Measurements from ENCODE around the gene PSMG4. TPM values are rescaled to one million over a fixed set of nuclear protein-coding genes. Genes with fewer than 3 reads are reported as not detected.

PSMG4 gene
- total RNA-seq, 2 donors from 2014 or later: 21.8 to 29.1 TPM

- Mint-ChIP-seq H3K9me3 (no peaks in the 10 kb centered on the region), H3K27ac (no peak overlapping the region), H3K36me3 (ENCODE audit: insufficient read depth in 2 of 2) (no peaks in the 10 kb centered on the region), H3K27me3 (ENCODE audit: low read depth) (peaks cover 65% of the 10 kb centered on the region), H3K4me3 (no peak overlapping the region), H3K4me1 (ENCODE audit: low read depth) (peaks cover 7% of the 10 kb centered on the region)
- no peak for DNase-seq
- ATAC-seq (replicated peaks in 1 of 2): no peak
These were observed 11.2 kb upstream of the PSMG4 start for GRCh38 chr6:3247255-3248146.

GRCh38 chr6:3249821-3250220 lies 8.9 kb upstream of the PSMG4 start:
- DNase-seq (no peak), ATAC-seq (replicated peaks in 1 of 2) (no peak)
- peaks cover 7% of the 10 kb centered on the region for H3K4me1 Mint-ChIP-seq (ENCODE audit: low read depth)
- H3K27me3 Mint-ChIP-seq (ENCODE audit: low read depth): peaks cover 49% of the 10 kb centered on the region
- H3K4me3 Mint-ChIP-seq: no peak overlapping the region
- H3K27ac Mint-ChIP-seq: no peak overlapping the region
- H3K36me3 Mint-ChIP-seq (ENCODE audit: insufficient read depth in 2 of 2): peaks cover 0 to 2% of the 10 kb centered on the region in 2 donors
- peaks cover 0 to 3% of the 10 kb centered on the region in 2 donors for H3K9me3 Mint-ChIP-seq

GRCh38 chr6:3250231-3250675 lies 8.5 kb upstream of the PSMG4 start:
- Mint-ChIP-seq H3K36me3 (ENCODE audit: insufficient read depth in 2 of 2) (peaks cover 0 to 2% of the 10 kb centered on the region in 2 donors), H3K9me3 (peaks cover 0 to 3% of the 10 kb centered on the region in 2 donors), H3K27me3 (ENCODE audit: low read depth) (peaks cover 49% of the 10 kb centered on the region), H3K4me3 (no peak overlapping the region), H3K27ac (no peak overlapping the region), H3K4me1 (ENCODE audit: low read depth) (peaks cover 7% of the 10 kb centered on the region)
- ATAC-seq (replicated peaks in 1 of 2) (no peak), DNase-seq (no peak)

- peak; percentile 85 to 88 for ATAC-seq (replicated peaks in 1 of 2)
- Mint-ChIP-seq H3K27ac (no peak overlapping the region), H3K4me3 (peak overlapping the region; percentile 60 to 64), H3K4me1 (ENCODE audit: low read depth) (peaks cover 7% of the 10 kb centered on the region), H3K36me3 (ENCODE audit: insufficient read depth in 2 of 2) (peaks cover 0 to 2% of the 10 kb centered on the region in 2 donors), H3K27me3 (ENCODE audit: low read depth) (peaks cover 43% of the 10 kb centered on the region), H3K9me3 (peaks cover 0 to 3% of the 10 kb centered on the region in 2 donors)
- peak; percentile 84 to 85 for DNase-seq
These were observed 7.1 kb upstream of the PSMG4 start for GRCh38 chr6:3251462-3252314.

- peaks cover 43% of the 10 kb centered on the region for H3K27me3 Mint-ChIP-seq (ENCODE audit: low read depth)
- H3K36me3 Mint-ChIP-seq (ENCODE audit: insufficient read depth in 2 of 2): peaks cover 0 to 2% of the 10 kb centered on the region in 2 donors
- no peak overlapping the region for H3K4me3 Mint-ChIP-seq
- no peak overlapping the region for H3K27ac Mint-ChIP-seq
- H3K9me3 Mint-ChIP-seq: peaks cover 0 to 3% of the 10 kb centered on the region in 2 donors
- ATAC-seq (replicated peaks in 1 of 2): no peak
- H3K4me1 Mint-ChIP-seq (ENCODE audit: low read depth): peaks cover 7% of the 10 kb centered on the region
- DNase-seq: no peak
These were observed 6.4 kb upstream of the PSMG4 start for GRCh38 chr6:3252369-3252768.

GRCh38 chr6:3252861-3253596 lies 5.7 kb upstream of the PSMG4 start:
- Mint-ChIP-seq H3K4me3 (no peak overlapping the region), H3K4me1 (ENCODE audit: low read depth) (peaks cover 7% of the 10 kb centered on the region), H3K27ac (no peak overlapping the region), H3K9me3 (peaks cover 0 to 3% of the 10 kb centered on the region in 2 donors), H3K36me3 (ENCODE audit: insufficient read depth in 2 of 2) (peaks cover 0 to 2% of the 10 kb centered on the region in 2 donors), H3K27me3 (ENCODE audit: low read depth) (peaks cover 41% of the 10 kb centered on the region)
- DNase-seq (no peak), ATAC-seq (replicated peaks in 1 of 2) (no peak)

GRCh38 chr6:3253597-3253961 lies 5.2 kb upstream of the PSMG4 start:
- Mint-ChIP-seq H3K9me3 (peaks cover 0 to 3% of the 10 kb centered on the region in 2 donors), H3K4me3 (no peak overlapping the region), H3K36me3 (ENCODE audit: insufficient read depth in 2 of 2) (peaks cover 0 to 2% of the 10 kb centered on the region in 2 donors), H3K4me1 (ENCODE audit: low read depth) (peaks cover 7% of the 10 kb centered on the region), H3K27me3 (ENCODE audit: low read depth) (peaks cover 35% of the 10 kb centered on the region), H3K27ac (no peak overlapping the region)
- no peak for DNase-seq
- no peak for ATAC-seq (replicated peaks in 1 of 2)

GRCh38 chr6:3258201-3258600 lies 546 bp upstream of the PSMG4 start:
- DNase-seq (no peak), ATAC-seq (replicated peaks in 1 of 2) (no peak)
- peaks cover 13% of the 10 kb centered on the region for H3K27me3 Mint-ChIP-seq (ENCODE audit: low read depth)
- peaks cover 5 to 8% of the 10 kb centered on the region in 2 donors for H3K36me3 Mint-ChIP-seq (ENCODE audit: insufficient read depth in 2 of 2)
- no peak overlapping the region for H3K27ac Mint-ChIP-seq
- H3K4me1 Mint-ChIP-seq (ENCODE audit: low read depth): peaks cover 34% of the 10 kb centered on the region
- H3K9me3 Mint-ChIP-seq: peaks cover 0 to 3% of the 10 kb centered on the region in 2 donors
- peak overlapping the region in 1 of 2 donors; percentile 70 for H3K4me3 Mint-ChIP-seq

GRCh38 chr6:3259491-3259958 lies 778 bp downstream of the PSMG4 start:
- ATAC-seq (replicated peaks in 1 of 2): peak; percentile 18 to 50
- peak; percentile 29 to 61 for DNase-seq
- H3K9me3 Mint-ChIP-seq: no peaks in the 10 kb centered on the region
- H3K4me1 Mint-ChIP-seq (ENCODE audit: low read depth): peaks cover 40% of the 10 kb centered on the region
- H3K4me3 Mint-ChIP-seq: peak overlapping the region; percentile 93 to 95
- H3K27me3 Mint-ChIP-seq (ENCODE audit: low read depth): peaks cover 13% of the 10 kb centered on the region
- H3K27ac Mint-ChIP-seq: peak overlapping the region; percentile 94
- H3K36me3 Mint-ChIP-seq (ENCODE audit: insufficient read depth in 2 of 2): peaks cover 5 to 9% of the 10 kb centered on the region in 2 donors

- no peak for DNase-seq
- peaks cover 13% of the 10 kb centered on the region for H3K27me3 Mint-ChIP-seq (ENCODE audit: low read depth)
- H3K4me1 Mint-ChIP-seq (ENCODE audit: low read depth): peaks cover 40% of the 10 kb centered on the region
- H3K4me3 Mint-ChIP-seq: peak overlapping the region; percentile 93 to 95
- no peak overlapping the region for H3K27ac Mint-ChIP-seq
- no peaks in the 10 kb centered on the region for H3K9me3 Mint-ChIP-seq
- no peak for ATAC-seq (replicated peaks in 1 of 2)
- H3K36me3 Mint-ChIP-seq (ENCODE audit: insufficient read depth in 2 of 2): peaks cover 5 to 9% of the 10 kb centered on the region in 2 donors
These were observed 1.5 kb downstream of the PSMG4 start for GRCh38 chr6:3260296-3260695.

- Mint-ChIP-seq H3K27me3 (ENCODE audit: low read depth) (peaks cover 13% of the 10 kb centered on the region), H3K4me1 (ENCODE audit: low read depth) (peaks cover 40% of the 10 kb centered on the region), H3K9me3 (no peaks in the 10 kb centered on the region), H3K36me3 (ENCODE audit: insufficient read depth in 2 of 2) (peaks cover 5 to 9% of the 10 kb centered on the region in 2 donors), H3K4me3 (peak overlapping the region; percentile 93 to 95), H3K27ac (peak overlapping the region; percentile 65)
- DNase-seq (no peak), ATAC-seq (replicated peaks in 1 of 2) (no peak)
These were observed 2.2 kb downstream of the PSMG4 start for GRCh38 chr6:3260772-3261517.

- Mint-ChIP-seq H3K4me1 (ENCODE audit: low read depth) (peaks cover 40% of the 10 kb centered on the region), H3K36me3 (ENCODE audit: insufficient read depth in 2 of 2) (peaks cover 5 to 9% of the 10 kb centered on the region in 2 donors), H3K27me3 (ENCODE audit: low read depth) (peaks cover 13% of the 10 kb centered on the region), H3K27ac (no peak overlapping the region), H3K9me3 (no peaks in the 10 kb centered on the region), H3K4me3 (peak overlapping the region; percentile 93 to 95)
- no peak for DNase-seq
- no peak for ATAC-seq (replicated peaks in 1 of 2)
These were observed 2.7 kb downstream of the PSMG4 start for GRCh38 chr6:3261518-3261820.

All from activated T-cell treated with anti-CD3 and anti-CD28 coated beads, Interleukin-2, amount 50 U/mL, for 72 hours (primary cell).